ENCODE measurements around the gene SDK2.

- no peak for TF ChIP-seq POLR2A (IDR thresholded peaks at IDR 0.05)
- no peak for TF ChIP-seq CTCF (IDR thresholded peaks at IDR 0.05)
- TF ChIP-seq POLR2AphosphoS5 (IDR thresholded peaks at IDR 0.05), result no peak
- TF ChIP-seq EP300 (IDR thresholded peaks at IDR 0.05), result no peak
These were observed 9.6 kb upstream of the SDK2 start for GRCh38 chr17:73653810-73654209.
